Testis (tissue), 3 donors: ENCODE measurements around the gene ANKRD17. TPM values are rescaled to one million over a fixed set of nuclear protein-coding genes. Genes with fewer than 3 reads are reported as not detected.

Experiments used
- DNase-seq: peaks from one replicate; pipeline ENCODE4 v3.0.0-alpha.2; 2019
- H3K27ac ChIP-seq, 2 donors: fragments of 200-600 bp; sonication (generic); one replicate each; pipeline ENCODE4 v1.5.1; 2019
- H3K27me3 ChIP-seq: fragments of 200-600 bp; sonication (generic); one replicate; pipeline ENCODE4 v1.5.1; 2019
- H3K36me3 ChIP-seq: fragments of 200-600 bp; sonication (generic); one replicate; pipeline ENCODE4 v1.5.1; 2017; ENCODE audit warnings: low read depth; ENCODE audit errors: missing control alignments
- H3K4me1 ChIP-seq: fragments of 200-600 bp; sonication (generic); one replicate; pipeline ENCODE4 v1.5.1; 2019
- H3K4me3 ChIP-seq, 2 donors: fragments of 200-600 bp; sonication (generic); one replicate each; pipeline ENCODE4 v1.5.1; 2017 to 2019
- H3K9me3 ChIP-seq: fragments of 200-600 bp; sonication (generic); one replicate; pipeline ENCODE4 v1.5.1; 2017
- CTCF ChIP-seq, 3 experiments: fragments of 450-650 bp in 2 of 3; fragments of 200-600 bp in 1 of 3; sonication (generic) in 1 of 3; IDR thresholded peaks; one replicate each; pipeline ENCODE4 v1.5.1; 2016 to 2019; ENCODE audit warnings: antibody characterized with exemption in 3 of 3, mild to moderate bottlenecking in 2 of 3, moderate library complexity in 1 of 3
- POLR2A ChIP-seq: fragments of 450-650 bp; IDR thresholded peaks from one replicate; pipeline ENCODE4 v1.6.1; 2017; ENCODE audit warnings: antibody characterized with exemption, mild to moderate bottlenecking, moderate library complexity
- WGBS, 2 donors: methylation state at CpG; one replicate each; pipeline ENCODE4 v1.1.5; 2018; 5-methylcytosine and 5-hydroxymethylcytosine counted together
- intact Hi-C: fragments of 100-400 bp; cut with DNase I; formaldehyde crosslinking; loops from one replicate; pipeline ENCODE4 v1.15.1; 2023; ENCODE audit warnings: low total_unique reads
- polyA plus RNA-seq: library from polyadenylated mRNA; stranded (reverse); fragments of 350-450 nt; fragmentation: Illumina TruSeq; extraction: RNeasy Lipid Tissue Mini Kit (QIAGEN cat#74804); gene quantifications from one replicate; pipeline ENCODE4 v1.2.3, GENCODE V29; 2014; ENCODE audit warnings: low read depth, low replicate concordance; ENCODE audit not compliant: insufficient read depth
- small RNA-seq, 2 donors: library from RNA; depleted of rRNA; stranded (forward); fragments of <200 nt; gene quantifications; one replicate each; pipeline ENCODE3, GENCODE V24; 2016
- total RNA-seq, 2 donors: library from RNA; depleted of rRNA; stranded (reverse); fragments of >200 nt; gene quantifications; one replicate each; pipeline ENCODE4 v1.2.3, GENCODE V29; 2016

ANKRD17 gene
- total and polyA plus RNA-seq, 3 donors from 2014 or later = 26.9 to 78.3 (median 68.9) TPM

GRCh38 chr4:73034896-73035295, 223.7 kb downstream of the ANKRD17 start:
- Histone ChIP-seq H3K4me1 (no peaks in the 10 kb centered on the region), H3K27ac (no peak overlapping the region), H3K9me3 (no peaks in the 10 kb centered on the region), H3K36me3 (no peaks in the 10 kb centered on the region), H3K27me3 (no peaks in the 10 kb centered on the region), H3K4me3 (no peak overlapping the region)
- no peak for TF ChIP-seq POLR2A
- no peak for TF ChIP-seq CTCF (IDR thresholded peaks at IDR 0.05)
- WGBS, 2 donors = 86 to 97% methylated on average over 2 of the region's 2 CpGs
- no peak for DNase-seq
- intact Hi-C loops = no loop called here

GRCh38 chr4:73028621-73029020, 230.0 kb downstream of the ANKRD17 start:
- Histone ChIP-seq H3K9me3 (no peaks in the 10 kb centered on the region), H3K27me3 (no peaks in the 10 kb centered on the region), H3K4me1 (no peaks in the 10 kb centered on the region), H3K36me3 (no peaks in the 10 kb centered on the region), H3K4me3 (no peak overlapping the region), H3K27ac (no peak overlapping the region)
- intact Hi-C loops = no loop called here
- 47 to 58% methylated on average over 5 of the region's 5 CpGs for WGBS, 2 donors
- no peak for DNase-seq
- TF ChIP-seq CTCF (IDR thresholded peaks at IDR 0.05) = no peak
- no peak for TF ChIP-seq POLR2A

Small RNA genes within 50 kb of the gene (small RNA-seq; reads per million reads assigned to genes)
- gene RF00334 (0 reads per million in 2 donors), gene RNU6ATAC5P (0 reads per million in 2 donors)

Other genes starting within 250 kb of the ANKRD17 start
- gene COX18, start 189.1 kb downstream of the ANKRD17 start, total RNA-seq = 10 to 100 TPM; 32.7 to 38.0 TPM
- gene COX18, start 189.1 kb downstream of the ANKRD17 start, polyA plus RNA-seq = 16.9 TPM
- 1 to 10 TPM; 3.5 to 5.0 TPM for gene ALB, start 145.5 kb upstream of the ANKRD17 start, total RNA-seq
- gene ALB, start 145.5 kb upstream of the ANKRD17 start, polyA plus RNA-seq = 6.9 TPM
- gene AFP, start 177.4 kb upstream of the ANKRD17 start, total RNA-seq = not detected
- gene AFP, start 177.4 kb upstream of the ANKRD17 start, polyA plus RNA-seq = 0.16 TPM
- under 1 TPM in 1 of 2 donors, not detected in 1; 0.19 TPM for gene AFM, start 222.9 kb upstream of the ANKRD17 start, total RNA-seq
- gene AFM, start 222.9 kb upstream of the ANKRD17 start, polyA plus RNA-seq = 0.20 TPM